H1 (cell line): Measurements from ENCODE around the gene DCXR. TPM values are rescaled to one million over a fixed set of nuclear protein-coding genes. Genes with fewer than 3 reads are reported as not detected.

Experiments
- FOSL1 ChIP-seq: IDR thresholded peaks from 2 replicates; pipeline ENCODE4 v1.6.1; 2011; ENCODE audit warnings: mild to moderate bottlenecking, low read depth, low read length, moderate library complexity; ENCODE audit not compliant: insufficient read depth
- YY1 ChIP-seq: IDR thresholded peaks from 2 replicates; pipeline ENCODE4 v1.6.1; 2011; ENCODE audit warnings: low read depth, mild to moderate bottlenecking, low read length
- polyA plus RNA-seq, 7 experiments: library from polyadenylated mRNA; depleted of rRNA in 3 of 7; stranded (reverse) in 5 of 7; unstranded in 2 of 7; fragments of >200 nt in 5 of 7; fragments of 200-250 nt in 2 of 7; gene quantifications; 1 replicate in 5 of 7; 2 replicates in 1 of 7; 4 replicates in 1 of 7; pipeline versions ENCODE4 v1.2.1 to v1.2.3, GENCODE V29; 2011 to 2013; ENCODE audit warnings: missing spikeins in 2 of 7, mixed read lengths in 2 of 7
- total RNA-seq: library from RNA; stranded (reverse); fragmentation: NEBNext Ultra II Directional; extraction: Animal tissue kit (Norgen Biotek cat#: 25700); gene quantifications from 2 replicates; pipeline ENCODE4 v1.2.1, GENCODE V29; 2021

Gene DCXR
- total and polyA plus RNA-seq, 2 of the 8 experiments (the other 6 are each of a cell fraction or from before 2014, with no cell fraction given): 96.3 to 212 TPM

DNA sequence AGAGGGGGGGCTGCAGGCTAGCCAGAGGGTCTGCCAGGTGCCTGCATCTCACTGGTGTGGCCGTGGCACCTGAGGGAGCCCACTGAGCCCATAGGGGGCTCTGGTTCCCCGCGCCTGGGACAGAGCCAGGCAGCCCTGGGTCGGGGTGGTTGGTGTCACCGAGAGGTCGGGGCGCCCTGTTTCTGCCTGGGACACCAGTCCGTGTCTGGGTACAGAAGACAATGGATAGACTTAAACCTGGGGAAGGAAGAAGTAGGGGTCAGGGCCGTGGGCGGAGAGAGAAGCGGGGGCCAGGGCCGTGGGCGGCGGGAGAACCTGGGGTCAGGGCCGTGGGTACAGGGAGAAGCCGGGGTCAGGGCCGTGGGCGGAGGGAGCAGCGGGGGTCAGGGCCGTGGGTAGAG lies 11.1 kb upstream of the DCXR start (continued):
- TF ChIP-seq YY1 (no peak), FOSL1 (no peak)
